ENCODE data around the gene CEP70.

DNA sequence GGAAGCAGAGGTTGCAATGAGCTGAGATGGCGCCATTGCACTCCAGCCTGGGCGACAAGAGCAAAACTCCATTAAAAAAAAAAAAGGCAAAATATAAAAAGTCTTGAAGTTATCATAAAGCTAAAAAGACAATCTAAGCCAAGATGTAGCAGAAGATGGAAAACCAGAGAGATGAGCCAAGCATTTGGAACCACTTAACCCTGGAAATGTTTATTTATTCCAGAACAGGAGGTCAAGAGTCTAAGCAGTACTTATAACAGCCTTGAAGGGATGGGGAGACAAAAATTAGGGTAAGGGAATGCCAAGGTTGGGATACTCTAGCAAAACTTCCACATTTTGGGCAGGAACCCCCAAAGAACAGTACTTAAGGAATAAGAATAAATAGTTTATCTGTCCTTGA, 44.6 kb upstream of the CEP70 start:
- no peak for TF ChIP-seq SIN3A (IDR thresholded peaks at IDR 0.05; ENCODE audit: low read depth, low read length)
- TF ChIP-seq SUZ12 (IDR thresholded peaks at IDR 0.05; ENCODE audit: unreplicated experiment) = no peak
- TF ChIP-seq KDM1A (IDR thresholded peaks at IDR 0.05; ENCODE audit: borderline replicate concordance) = no peak
- TF ChIP-seq TCF12 (IDR thresholded peaks at IDR 0.05; ENCODE audit: low read depth, low read length) = no peak
- no peak for TF ChIP-seq RAD21 (IDR thresholded peaks at IDR 0.05; ENCODE audit: insufficient read depth, low read depth, low read length)
- TF ChIP-seq, protein P1, sequence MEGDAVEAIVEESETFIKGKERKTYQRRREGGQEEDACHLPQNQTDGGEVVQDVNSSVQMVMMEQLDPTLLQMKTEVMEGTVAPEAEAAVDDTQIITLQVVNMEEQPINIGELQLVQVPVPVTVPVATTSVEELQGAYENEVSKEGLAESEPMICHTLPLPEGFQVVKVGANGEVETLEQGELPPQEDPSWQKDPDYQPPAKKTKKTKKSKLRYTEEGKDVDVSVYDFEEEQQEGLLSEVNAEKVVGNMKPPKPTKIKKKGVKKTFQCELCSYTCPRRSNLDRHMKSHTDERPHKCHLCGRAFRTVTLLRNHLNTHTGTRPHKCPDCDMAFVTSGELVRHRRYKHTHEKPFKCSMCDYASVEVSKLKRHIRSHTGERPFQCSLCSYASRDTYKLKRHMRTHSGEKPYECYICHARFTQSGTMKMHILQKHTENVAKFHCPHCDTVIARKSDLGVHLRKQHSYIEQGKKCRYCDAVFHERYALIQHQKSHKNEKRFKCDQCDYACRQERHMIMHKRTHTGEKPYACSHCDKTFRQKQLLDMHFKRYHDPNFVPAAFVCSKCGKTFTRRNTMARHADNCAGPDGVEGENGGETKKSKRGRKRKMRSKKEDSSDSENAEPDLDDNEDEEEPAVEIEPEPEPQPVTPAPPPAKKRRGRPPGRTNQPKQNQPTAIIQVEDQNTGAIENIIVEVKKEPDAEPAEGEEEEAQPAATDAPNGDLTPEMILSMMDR (IDR thresholded peaks at IDR 0.05 in 2 of 3, conservative IDR thresholded peaks at IDR 0.05 in 1 of 3; ENCODE audit: control insufficient read depth in 2 of 3, extremely low read depth in 1 of 3, insufficient read depth in 1 of 3, low read depth in 3 of 3, low read length in 3 of 3) = no peak
- no peak for TF ChIP-seq POLR2A (IDR thresholded peaks at IDR 0.05; ENCODE audit: low read depth, low read length)
- no peak for TF ChIP-seq EGR1 (IDR thresholded peaks at IDR 0.05; ENCODE audit: borderline replicate concordance in 1 of 2, low read depth in 2 of 2, low read length in 2 of 2)
- no peak for TF ChIP-seq JUND (IDR thresholded peaks at IDR 0.05; ENCODE audit: low read depth, low read length)
- TF ChIP-seq MYC (IDR thresholded peaks at IDR 0.05; ENCODE audit: insufficient read depth, insufficient read length, insufficient replicate concordance, low read length, severe bottlenecking) = no peak
- TF ChIP-seq YY1 (IDR thresholded peaks at IDR 0.05; ENCODE audit: low read depth, low read length) = no peak
- no peak for TF ChIP-seq CHD2 (IDR thresholded peaks at IDR 0.05; ENCODE audit: borderline replicate concordance, low read depth, low read length)
- TF ChIP-seq EP300 (IDR thresholded peaks at IDR 0.05; ENCODE audit: borderline replicate concordance in 1 of 2, control insufficient read depth in 1 of 2, low read depth in 2 of 2, low read length in 2 of 2) = no peak
- no peak for TF ChIP-seq SUPT20H (IDR thresholded peaks at IDR 0.05; ENCODE audit: borderline replicate concordance, control insufficient read depth, low read depth, low read length)

Measured in GM12878 (cell line).